HG02970 (cell line): ENCODE results near the gene IL36RN.

Experiments
- ATAC-seq: cut with Tn5 transposase; IDR thresholded peaks from one replicate; pipeline ENCODE4 v1.9.1; 2021; ENCODE audit warnings: mild to moderate bottlenecking, moderate library complexity, moderate number of reproducible peaks; ENCODE audit not compliant: unreplicated experiment, low FRiP score

Gene IL36RN

GRCh38 chr2:113046465-113046864 lies 12.5 kb upstream of the IL36RN start:
- no peak for ATAC-seq

GRCh38 chr2:113050921-113051895 lies 7.8 kb upstream of the IL36RN start:
- no peak for ATAC-seq

GRCh38 chr2:113052396-113052917 lies 6.5 kb upstream of the IL36RN start, which contains the start of gene IL36B:
Gene IL36B, minus strand, starts transcription at chr2:113052867.
- no peak for ATAC-seq

- ATAC-seq: no peak
Measured at GRCh38 chr2:113053666-113054065, 5.3 kb upstream of the IL36RN start.

- ATAC-seq: no peak
Measured at GRCh38 chr2:113054066-113054465, 4.9 kb upstream of the IL36RN start.

- no peak for ATAC-seq
Measured at GRCh38 chr2:113056521-113056920, 2.5 kb upstream of the IL36RN start.

- ATAC-seq: no peak
Measured at GRCh38 chr2:113057117-113057516, 1.9 kb upstream of the IL36RN start.

- no peak for ATAC-seq
Measured at GRCh38 chr2:113058411-113058994, 495 bp upstream of the IL36RN start.

- no peak for ATAC-seq
Measured at GRCh38 chr2:113060396-113060795, 1.4 kb downstream of the IL36RN start.

GRCh38 chr2:113060796-113061195 lies 1.8 kb downstream of the IL36RN start:
- ATAC-seq: no peak

GRCh38 chr2:113061241-113061640 lies 2.2 kb downstream of the IL36RN start:
- no peak for ATAC-seq

GRCh38 chr2:113061896-113062770 lies 3.1 kb downstream of the IL36RN start:
- ATAC-seq: no peak

GRCh38 chr2:113064281-113064680 lies 5.3 kb downstream of the IL36RN start:
- ATAC-seq: no peak

- no peak for ATAC-seq
Measured at GRCh38 chr2:113064898-113065297, 5.9 kb downstream of the IL36RN start.

- ATAC-seq: no peak
Measured at GRCh38 chr2:113067681-113068080, 8.7 kb downstream of the IL36RN start, which contains the start of gene IL1F10. Gene IL1F10, plus strand, starts transcription at chr2:113067970. Its CDS starts 4,769 bp downstream, at chr2:113072739.

GRCh38 chr2:113068249-113068648 lies 9.3 kb downstream of the IL36RN start:
- ATAC-seq: no peak

- no peak for ATAC-seq
Measured at GRCh38 chr2:113068706-113069485, 9.9 kb downstream of the IL36RN start.

- ATAC-seq: no peak
Measured at GRCh38 chr2:113069676-113070605, 10.9 kb downstream of the IL36RN start.

- no peak for ATAC-seq
Measured at GRCh38 chr2:113070606-113070975, 11.6 kb downstream of the IL36RN start.
